Pulmonary artery endothelial cell (primary cell): Measurements from ENCODE around the gene BICDL1. TPM values are rescaled to one million over a fixed set of nuclear protein-coding genes. Genes with fewer than 3 reads are reported as not detected.

Experiments
- DNase-seq: peaks from one replicate; pipeline ENCODE4 v3.0.0-alpha.2; 2011; ENCODE audit warnings: low read depth, low spot score
- total RNA-seq: library from RNA; depleted of rRNA; stranded (reverse); fragments of >200 nt; gene quantifications from 2 replicates; pipeline ENCODE4 v1.2.3, GENCODE V29; 2014

BICDL1 gene
- total RNA-seq, 1 donor from 2014 or later, result 0.07 TPM

DNA sequence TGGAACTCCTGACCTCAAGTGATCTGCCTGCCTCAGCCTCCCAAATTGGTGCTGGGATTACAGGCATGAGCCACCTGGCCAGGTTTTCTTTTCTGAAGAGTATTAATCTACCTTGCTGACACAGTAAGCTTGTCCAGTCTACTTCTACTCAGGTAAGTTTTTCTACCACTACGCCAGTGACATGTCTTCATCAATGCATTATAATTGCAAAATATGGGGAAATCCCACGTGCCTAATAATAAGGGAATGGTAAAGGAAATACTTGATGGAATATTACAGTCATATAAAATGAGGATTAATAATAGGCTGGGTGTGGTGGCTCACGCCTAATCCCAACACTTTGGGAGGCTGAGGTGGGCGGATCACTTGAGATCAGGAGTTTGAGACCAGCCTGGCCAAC lies 65.3 kb downstream of the BICDL1 start:
- DNase-seq, result no peak

DNA sequence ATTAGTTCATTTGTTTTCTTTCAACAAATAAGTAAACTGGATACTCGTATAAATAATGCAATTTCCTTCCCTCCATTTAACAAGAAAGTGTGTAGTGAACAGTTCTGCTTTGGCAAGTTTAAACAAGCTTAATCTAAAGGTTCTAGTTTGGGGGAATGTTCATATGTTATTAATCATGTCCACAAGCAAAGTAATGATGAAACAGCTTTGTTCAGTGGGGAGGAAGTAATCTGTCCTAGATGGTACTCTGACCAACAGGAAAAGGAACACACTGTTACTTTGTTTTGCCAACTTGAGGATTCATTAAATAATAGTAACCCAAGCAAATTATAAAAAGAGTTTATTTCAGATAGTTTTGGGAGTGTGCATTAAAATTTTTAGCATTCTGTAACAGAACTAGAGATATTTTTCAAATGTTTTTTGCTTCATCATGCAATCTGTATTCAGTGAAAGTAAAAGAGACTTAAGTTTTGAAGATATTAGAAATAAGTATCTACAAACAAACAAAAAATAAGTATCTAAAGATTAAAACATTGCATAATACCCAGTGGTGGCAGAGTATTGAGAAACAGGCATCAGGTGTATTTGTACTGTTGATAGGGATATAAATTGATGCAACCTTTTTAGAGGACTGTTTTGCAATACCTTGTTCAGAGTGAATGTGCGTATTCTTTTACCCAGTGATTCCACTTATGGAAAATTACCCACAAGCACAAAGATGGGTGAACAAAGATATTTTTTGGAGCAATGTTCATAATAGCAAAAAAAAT lies 66.4 kb downstream of the BICDL1 start:
- DNase-seq, result no peak

DNA sequence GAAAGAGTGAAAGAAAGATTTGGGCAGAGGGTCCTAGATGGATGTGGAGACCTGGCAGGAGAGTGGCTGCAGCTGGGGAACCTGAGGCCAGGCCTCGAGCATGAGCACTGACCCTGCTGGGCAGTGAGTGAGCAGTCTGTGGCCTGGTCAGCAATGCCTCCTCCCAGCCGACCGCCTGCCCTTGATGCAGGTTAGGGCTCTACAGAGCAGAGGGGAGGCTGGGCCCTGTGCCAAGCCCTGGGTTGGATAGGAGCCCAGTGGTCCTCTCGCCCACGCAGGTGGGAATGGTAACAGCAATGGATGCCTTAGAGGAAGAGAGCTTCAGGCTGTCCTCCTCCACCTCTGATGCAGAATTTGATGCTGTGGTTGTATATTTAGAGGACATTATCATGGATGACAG lies 67.7 kb downstream of the BICDL1 start:
- DNase-seq, result no peak

DNA sequence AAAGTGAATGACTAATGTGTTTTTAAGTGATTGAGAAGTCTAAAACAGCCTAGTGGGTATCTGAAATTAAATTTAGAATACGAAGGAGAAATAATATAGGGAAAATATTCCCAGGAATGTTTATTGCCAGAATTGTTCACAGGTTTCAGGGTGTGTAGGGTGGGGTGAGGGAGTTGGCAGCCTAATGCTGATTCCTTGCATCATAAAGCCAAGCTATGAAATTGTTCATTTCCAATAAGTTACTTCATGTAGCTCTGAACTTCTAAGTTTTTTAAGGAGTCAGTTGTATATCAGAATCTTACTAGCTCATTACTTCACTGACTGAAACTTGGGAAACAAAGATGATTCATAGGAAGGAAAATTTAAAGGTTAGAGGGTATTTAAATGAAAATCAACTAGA lies 71.2 kb downstream of the BICDL1 start:
- DNase-seq, result no peak

DNA sequence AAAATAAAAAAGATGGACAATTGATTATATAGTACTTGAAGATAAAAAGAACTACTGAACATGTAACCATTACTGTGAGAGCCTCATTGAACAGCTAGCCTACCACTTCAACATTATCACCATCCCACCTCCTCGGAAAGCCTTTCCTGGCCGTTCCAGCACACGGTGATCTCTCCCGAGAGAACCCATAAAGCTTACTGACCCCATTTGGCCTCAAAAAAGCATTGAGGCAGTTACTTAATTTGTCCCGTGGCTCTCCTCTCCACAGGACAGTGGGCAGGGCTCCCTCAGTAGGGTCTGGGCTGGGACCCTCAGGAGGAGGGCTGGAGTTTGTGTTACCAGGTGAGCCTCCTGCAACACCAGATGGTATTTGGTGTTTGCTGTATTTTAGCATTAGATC lies 71.7 kb downstream of the BICDL1 start:
- no peak for DNase-seq

DNA sequence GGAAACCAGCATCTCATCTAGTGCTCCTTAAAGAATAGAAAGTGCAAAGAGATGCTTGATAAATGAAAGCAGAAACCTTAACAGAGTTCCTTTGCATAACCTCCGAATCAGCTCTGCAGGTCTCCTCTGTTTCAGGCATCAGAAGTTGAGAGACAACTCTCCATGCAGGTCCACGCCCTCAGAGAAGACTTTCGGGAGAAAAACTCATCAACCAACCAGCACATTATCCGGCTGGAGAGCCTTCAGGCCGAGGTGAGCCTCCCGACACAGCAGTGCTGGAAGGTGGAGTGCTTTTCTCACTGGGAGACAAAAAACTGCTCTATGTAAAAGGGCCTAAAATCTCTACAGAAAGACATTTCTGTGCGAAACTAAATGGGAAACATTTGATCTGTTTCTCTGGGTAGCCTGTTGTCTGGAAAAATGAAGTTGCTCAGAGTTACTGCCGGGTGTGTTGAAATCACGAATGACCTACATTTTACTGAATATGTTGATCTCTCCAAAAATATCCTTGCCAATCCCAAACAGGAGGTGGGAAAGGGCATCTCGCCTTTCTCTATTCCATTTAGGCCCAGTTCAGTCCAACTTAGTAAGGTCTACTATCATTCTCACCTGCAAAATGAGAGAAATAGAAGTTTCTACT lies 72.7 kb downstream of the BICDL1 start:
- DNase-seq, result no peak

DNA sequence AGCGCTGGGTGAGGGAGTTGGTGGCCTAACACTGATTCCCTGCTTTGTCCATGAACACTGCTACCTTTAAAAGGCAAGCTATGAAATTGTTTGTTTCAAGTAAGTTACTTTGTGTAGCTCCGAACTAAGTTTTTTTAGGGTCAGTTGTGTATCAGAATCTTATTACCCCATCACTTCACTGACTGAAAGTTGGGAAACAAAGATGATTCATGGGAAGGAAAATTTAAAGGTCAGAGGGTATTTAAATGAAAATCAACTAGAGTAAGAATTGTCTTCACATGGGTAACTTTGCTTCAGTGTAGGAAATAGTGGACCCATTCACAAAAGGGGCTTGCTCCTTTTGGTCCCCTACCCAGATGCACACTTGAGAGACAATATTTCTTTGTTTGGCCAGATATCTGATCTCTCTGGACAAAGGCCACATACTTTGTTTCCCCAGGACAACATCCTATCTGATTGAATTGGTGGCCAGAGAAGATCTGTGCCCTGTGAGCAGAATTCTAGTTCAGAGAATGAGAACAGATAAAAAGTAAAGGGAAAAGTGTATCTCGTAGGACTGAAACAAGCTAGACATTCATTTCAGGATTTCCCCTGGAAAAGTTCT lies 74.0 kb downstream of the BICDL1 start:
- no peak for DNase-seq

DNA sequence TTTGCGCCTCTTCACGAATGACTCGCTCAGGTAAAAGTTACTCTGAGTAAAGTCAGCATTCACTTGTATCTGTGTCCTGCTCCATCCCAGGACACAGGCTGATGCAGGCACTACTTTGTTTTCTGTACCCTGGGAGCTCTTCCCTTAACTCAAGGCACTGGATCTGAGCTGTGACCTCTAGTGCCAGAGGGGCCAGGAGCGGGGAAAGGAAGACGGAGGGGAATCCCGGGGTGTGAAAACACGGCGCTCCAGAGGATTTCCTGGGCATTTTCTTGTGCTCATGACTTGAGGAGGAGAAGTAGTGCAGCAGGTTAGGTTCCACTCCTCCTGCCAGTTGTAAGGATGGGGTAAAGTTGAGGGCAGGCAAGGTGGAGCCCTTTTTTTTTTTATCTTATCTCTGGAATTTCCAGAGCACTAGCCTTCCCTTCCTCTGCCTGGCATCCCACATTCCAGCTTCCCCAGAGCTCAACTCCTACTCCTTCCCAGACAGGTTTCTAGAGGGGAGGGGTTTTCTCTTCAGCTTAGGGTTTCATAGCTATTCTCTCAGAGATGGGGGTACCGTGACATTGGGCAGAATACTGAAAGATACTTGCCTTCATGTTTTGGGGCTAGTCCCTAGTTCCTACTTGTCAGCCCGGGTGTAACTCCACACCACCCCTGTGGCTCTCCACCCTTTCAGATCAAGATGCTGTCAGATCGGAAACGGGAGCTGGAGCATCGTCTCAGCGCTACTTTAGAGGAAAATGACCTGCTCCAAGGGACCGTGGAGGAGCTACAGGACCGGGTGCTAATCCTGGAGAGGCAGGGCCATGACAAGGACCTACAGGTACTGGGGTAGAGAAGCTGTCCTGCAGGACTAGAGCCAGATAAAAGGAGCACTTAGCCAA lies 75.3 kb downstream of the BICDL1 start:
- DNase-seq, result no peak

DNA sequence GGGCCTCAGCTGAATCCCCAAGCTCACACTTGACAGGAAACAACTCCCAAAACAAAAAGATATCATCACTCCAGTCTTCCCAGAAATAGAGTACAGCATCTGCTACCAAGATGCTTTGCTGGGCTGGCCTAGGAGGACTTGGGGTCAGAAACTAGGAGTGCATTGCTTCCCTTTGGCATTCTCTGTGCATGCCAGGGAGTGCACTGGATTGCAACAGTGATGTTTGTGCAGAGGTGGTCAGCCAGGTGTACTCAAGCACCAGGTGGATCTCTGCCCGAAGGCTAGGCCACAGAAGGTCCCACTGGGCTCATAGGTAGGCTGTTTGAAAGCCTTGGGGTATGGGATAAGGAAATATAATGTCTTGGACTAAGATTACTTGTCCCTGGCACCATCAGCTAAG lies 76.4 kb downstream of the BICDL1 start:
- DNase-seq, result no peak

DNA sequence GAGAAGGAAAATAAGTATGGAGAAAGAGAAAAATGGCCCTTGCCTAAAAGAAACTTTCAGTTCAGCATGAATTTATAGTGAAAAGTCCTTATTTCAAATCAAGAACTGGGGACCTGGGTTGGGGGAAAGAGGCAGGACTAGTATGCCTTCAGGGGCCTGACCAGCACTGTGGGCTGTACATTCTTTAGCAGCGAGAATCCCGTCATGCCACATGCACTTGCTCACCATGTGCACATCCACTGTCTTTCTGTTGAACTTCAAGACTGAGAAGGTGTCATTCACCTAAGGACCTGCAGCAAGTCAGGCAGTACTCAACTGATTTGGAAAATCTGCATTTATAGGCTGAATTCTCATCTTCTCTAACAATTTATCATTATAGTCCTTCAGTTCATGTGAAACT lies 77.3 kb downstream of the BICDL1 start:
- DNase-seq, result no peak

DNA sequence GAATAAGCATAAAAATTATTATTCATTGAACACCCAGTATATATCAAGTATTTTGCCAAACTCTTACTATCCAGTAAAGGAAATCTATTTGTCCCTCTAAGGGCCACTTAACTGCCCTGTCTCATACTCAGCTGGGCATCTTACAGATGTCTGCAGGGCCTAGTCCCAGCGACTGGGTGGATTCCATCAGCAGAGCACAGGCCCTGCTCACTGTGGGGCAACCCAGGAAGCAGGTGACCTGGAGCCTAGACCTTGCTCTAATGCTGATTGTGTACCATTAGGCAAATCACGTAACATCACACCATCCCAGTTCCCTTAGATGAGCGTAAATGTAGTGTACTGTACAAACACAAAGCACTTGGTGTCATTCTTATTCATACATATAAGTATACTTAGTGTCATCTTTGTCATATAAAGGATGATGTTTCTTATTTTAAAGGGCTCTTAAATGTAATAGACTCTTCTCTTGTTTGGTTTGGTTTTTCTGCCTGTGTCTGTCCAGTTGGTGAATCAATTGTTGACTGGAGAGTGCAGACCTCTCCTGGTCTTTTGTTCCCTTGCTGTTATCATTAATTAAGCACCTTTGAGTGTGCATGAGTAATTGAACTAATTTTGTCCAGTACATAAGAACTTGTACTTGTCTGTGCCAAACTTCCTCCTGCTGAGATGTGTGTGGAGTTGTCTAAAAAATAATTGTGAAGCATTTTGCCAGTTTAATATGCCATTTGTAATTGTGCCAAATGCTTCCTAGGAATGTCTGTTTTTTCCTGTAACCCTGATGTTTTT lies 78.2 kb downstream of the BICDL1 start:
- no peak for DNase-seq

DNA sequence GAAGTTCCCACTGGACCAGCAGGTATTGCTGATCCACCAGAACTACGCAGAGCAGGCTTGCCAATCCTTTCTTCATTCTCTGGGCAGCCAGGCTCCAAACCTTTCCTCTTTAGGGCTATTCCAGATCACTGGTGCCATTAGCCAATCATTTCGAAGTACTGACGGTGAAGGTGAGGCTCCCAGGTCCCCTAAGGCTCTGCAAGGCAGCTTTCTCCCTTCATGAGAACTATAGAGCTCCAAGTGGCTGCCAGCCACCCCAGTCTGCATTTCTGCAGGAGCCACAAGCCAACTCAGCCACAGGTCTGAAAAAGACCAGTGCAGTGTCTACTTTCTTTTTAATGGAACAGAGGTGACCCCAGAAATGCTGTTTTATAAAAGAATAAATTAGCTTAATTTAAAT lies 78.9 kb downstream of the BICDL1 start:
- DNase-seq, result no peak

DNA sequence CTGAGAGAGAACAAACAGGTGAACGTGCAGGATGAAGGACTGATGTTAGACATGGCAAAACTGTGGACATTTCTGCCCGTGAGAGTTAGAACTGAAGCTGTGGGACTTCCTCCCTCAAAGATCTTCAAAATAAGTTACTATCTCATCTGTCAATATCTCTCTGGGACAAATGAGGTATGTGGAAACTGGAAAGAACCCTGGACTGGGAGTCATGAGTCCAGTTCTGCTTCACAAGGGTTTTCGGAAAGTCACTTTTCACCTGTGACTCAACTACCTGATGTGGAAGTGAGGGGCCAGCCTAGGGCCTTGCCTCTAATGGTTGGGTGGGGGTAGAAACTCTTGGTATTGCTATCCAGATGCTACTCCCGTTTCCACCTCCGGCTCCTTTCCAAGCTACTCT lies 80.2 kb downstream of the BICDL1 start:
- no peak for DNase-seq

DNA sequence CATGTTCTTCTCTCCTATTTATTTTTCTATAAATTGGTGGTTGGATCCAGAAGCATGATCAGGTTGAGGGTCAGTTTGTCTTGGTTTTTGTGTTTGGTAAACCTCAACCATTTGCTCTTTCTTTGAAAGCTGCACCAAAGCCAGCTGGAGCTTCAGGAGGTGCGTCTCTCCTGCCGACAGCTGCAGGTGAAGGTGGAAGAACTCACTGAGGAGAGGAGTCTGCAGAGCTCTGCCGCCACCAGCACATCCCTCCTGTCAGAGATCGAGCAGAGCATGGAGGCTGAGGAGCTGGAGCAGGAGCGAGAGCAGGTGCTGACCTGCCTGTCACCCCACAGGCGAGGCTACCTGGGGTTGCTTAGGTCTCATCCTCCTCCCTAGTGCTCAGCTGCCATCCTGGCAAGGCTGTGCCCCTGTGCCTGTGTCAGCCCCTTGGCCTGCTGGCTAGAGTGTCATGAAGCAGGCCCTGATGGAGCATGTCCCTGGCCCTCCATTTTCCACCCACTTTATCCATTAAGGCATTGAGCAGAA lies 82.5 kb downstream of the BICDL1 start:
- no peak for DNase-seq

DNA sequence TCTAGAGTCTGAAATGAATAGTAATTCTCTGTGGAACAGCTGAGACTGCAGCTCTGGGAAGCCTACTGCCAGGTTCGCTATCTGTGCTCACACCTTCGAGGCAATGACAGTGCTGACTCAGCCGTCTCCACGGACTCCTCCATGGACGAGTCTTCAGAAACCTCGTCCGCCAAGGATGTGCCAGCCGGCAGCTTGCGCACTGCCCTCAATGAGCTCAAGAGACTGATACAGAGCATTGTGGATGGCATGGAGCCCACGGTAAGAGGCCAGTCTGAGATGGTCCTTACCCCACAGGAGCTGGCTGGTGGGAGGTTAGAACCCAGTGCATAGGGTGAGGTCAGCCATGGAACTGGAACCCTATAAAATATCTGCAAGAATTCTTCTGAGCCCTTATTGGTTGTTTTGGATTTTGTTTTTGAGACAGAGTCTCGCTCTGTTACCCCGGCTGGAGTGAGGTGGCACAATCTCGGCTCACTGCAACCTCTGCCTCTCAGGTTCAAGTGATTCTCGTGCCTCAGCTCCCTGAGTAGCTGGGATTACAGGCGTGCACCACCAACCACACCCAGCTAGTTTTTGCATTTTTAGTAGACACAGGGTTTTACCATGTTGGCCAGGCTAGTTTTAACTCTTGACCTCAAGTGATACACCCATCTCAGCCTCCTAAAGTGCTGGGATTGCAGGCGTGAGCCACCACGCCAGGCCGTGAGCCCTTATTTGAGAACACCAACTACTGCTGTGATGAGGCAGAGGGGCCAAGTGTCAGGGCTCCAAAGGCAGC lies 83.6 kb downstream of the BICDL1 start:
- no peak for DNase-seq

DNA sequence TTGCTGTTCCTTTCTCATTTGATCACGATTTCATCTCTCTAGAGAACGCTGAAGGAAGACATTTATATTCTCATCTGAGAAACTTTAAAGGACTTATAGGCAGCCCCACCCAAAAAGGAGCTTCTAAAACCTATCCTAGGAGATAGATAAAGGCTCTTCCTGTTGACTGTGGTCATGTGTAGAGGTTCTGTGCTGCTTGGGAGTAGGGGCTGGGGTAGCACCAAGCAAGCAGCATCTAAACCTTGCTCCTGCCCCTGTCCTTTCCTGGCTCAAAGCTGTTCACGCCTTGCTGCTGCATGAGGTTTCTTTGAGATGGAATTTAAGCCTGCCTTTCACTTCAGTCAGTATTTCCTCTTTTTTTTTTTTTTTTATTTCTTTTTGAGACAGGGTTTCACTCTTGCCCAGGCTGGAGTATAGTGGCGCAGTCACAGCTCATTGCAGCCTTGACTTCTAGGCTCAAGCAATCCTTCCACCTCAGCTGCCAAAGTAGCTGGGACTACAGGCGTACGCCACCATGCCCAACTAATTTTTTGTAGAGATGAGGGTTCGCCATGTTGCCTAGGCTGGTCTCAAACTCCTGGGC lies 86.1 kb downstream of the BICDL1 start:
- no peak for DNase-seq

DNA sequence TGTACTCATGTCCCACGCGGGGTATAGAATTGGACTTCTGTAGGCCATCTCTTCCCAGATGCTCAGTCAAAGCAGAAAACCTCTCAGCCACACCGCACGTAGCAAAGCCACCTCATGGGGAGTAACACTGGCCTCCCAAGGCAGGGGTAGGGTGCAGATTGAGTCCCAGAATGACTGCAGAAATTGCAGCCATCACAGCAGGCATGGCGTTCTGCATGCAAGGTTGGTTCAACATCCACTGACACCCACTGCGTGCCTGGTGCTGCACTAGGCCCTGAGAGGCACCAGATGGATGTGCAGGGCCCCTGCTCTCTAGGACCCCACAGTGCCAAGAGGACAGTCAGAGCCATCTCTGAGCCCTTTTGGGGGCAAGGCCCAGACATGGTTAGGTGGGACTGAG lies 87.6 kb downstream of the BICDL1 start:
- DNase-seq, result no peak

DNA sequence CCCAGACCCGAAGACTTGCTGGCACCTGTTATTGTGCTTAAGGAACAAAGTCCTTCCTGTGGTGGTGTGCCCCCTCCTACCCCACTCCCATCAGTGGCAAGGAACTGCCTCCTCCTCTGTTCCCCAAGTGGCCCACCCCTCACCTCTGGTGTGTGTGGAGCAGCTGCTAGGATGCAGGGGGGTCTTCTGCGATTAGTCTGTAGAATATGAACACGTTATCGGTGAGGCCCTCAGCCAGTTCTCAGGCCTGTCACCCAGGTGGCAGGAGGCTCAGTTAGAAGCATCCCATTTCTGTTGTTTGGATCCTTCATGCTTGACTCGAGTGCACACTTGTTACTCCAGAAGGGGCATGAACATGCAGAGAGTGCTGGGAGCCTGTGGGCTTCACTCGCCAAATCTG lies 88.2 kb downstream of the BICDL1 start:
- DNase-seq, result no peak

DNA sequence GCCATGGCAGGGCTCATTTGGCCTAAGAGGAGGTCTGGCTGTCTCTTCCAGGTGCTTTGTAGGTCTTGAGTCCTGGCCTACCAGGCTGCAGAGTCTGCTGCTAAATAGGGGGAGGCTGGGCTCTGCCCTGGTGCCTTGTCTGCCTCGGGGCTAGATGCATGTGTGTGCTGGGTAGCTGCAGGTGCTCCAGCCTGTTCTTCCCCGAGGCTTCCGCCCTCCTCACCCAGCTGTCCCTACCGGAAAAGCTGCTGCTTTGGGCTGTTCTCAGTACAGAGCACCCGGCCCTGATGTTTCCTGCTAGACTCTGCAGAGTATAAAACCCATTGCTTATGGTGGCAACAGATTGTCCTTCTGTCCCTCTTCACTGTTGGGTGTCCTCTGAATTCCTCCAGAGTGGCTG lies 89.8 kb downstream of the BICDL1 start:
- no peak for DNase-seq
